Muscle of arm (tissue), 14 donors: ENCODE results near the gene KBTBD12. TPM values are rescaled to one million over a fixed set of nuclear protein-coding genes. Genes with fewer than 3 reads are reported as not detected.
"Not testable (repeated sequence)": the region's sequence is repeated elsewhere in the genome, so short reads cannot be mapped to it uniquely, and the experiment has no call there.

Source experiments
- DNase-seq: peaks from one replicate; pipeline ENCODE4 v3.0.0-alpha.2; 2013
- long read RNA-seq, 11 donors: transcript quantifications; one replicate each; lab custom pipeline, GENCODE V29; 2026
- polyA plus RNA-seq, 12 donors: library from polyadenylated mRNA; unstranded; fragments of 120-200 nt; gene quantifications; one replicate each; pipeline ENCODE4 v1.2.1, GENCODE V29; 2013; ENCODE audit not compliant: insufficient read length in 12 of 12

KBTBD12 gene, protein sequence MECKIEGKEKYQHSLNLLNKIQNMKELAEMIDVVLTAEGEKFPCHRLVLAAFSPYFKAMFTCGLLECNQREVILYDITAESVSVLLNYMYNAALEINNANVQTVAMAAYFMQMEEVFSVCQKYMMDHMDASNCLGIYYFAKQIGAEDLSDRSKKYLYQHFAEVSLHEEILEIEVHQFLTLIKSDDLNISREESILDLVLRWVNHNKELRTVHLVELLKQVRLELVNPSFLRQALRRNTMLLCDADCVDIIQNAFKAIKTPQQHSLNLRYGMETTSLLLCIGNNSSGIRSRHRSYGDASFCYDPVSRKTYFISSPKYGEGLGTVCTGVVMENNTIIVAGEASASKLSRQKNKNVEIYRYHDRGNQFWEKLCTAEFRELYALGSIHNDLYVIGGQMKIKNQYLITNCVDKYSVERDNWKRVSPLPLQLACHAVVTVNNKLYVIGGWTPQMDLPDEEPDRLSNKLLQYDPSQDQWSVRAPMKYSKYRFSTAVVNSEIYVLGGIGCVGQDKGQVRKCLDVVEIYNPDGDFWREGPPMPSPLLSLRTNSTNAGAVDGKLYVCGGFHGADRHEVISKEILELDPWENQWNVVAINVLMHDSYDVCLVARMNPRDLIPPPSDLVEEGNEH
- polyA plus RNA-seq, result 10 to 100 TPM in 9 of 12 donors, 1 to 10 TPM in 2, not detected in 1; 5.8 to 35.5 (median 17.7) TPM
- long read RNA-seq, donor 1, result 0 reads
- long read RNA-seq, donor 2, full-length matches to known transcripts, result 4 of 4 reads
- long read RNA-seq, donor 2, partial matches to known transcripts, result 0 of 4 reads
- long read RNA-seq, donor 2, other reads (novel, unspliced or antisense), result 0 of 4 reads
- long read RNA-seq, donor 3, result 0 reads
- long read RNA-seq, donor 4, full-length matches to known transcripts, result 1 of 1 reads
- long read RNA-seq, donor 4, partial matches to known transcripts, result 0 of 1 reads
- long read RNA-seq, donor 4, other reads (novel, unspliced or antisense), result 0 of 1 reads
- long read RNA-seq, donor 5, full-length matches to known transcripts, result 4 of 4 reads
- long read RNA-seq, donor 5, partial matches to known transcripts, result 0 of 4 reads
- long read RNA-seq, donor 5, other reads (novel, unspliced or antisense), result 0 of 4 reads
- long read RNA-seq, donor 6, full-length matches to known transcripts, result 2 of 14 reads
- long read RNA-seq, donor 6, partial matches to known transcripts, result 12 of 14 reads
- long read RNA-seq, donor 6, other reads (novel, unspliced or antisense), result 0 of 14 reads
- long read RNA-seq, donor 7, full-length matches to known transcripts, result 1 of 1 reads
- long read RNA-seq, donor 7, partial matches to known transcripts, result 0 of 1 reads
- long read RNA-seq, donor 7, other reads (novel, unspliced or antisense), result 0 of 1 reads
- long read RNA-seq, donor 8, full-length matches to known transcripts, result 7 of 7 reads
- long read RNA-seq, donor 8, partial matches to known transcripts, result 0 of 7 reads
- long read RNA-seq, donor 8, other reads (novel, unspliced or antisense), result 0 of 7 reads
- long read RNA-seq, donor 9, full-length matches to known transcripts, result 1 of 1 reads
- long read RNA-seq, donor 9, partial matches to known transcripts, result 0 of 1 reads
- long read RNA-seq, donor 9, other reads (novel, unspliced or antisense), result 0 of 1 reads
- long read RNA-seq, donor 10, full-length matches to known transcripts, result 4 of 4 reads
- long read RNA-seq, donor 10, partial matches to known transcripts, result 0 of 4 reads
- long read RNA-seq, donor 10, other reads (novel, unspliced or antisense), result 0 of 4 reads
- long read RNA-seq, donor 11, full-length matches to known transcripts, result 2 of 2 reads
- long read RNA-seq, donor 11, partial matches to known transcripts, result 0 of 2 reads
- long read RNA-seq, donor 11, other reads (novel, unspliced or antisense), result 0 of 2 reads

DNA sequence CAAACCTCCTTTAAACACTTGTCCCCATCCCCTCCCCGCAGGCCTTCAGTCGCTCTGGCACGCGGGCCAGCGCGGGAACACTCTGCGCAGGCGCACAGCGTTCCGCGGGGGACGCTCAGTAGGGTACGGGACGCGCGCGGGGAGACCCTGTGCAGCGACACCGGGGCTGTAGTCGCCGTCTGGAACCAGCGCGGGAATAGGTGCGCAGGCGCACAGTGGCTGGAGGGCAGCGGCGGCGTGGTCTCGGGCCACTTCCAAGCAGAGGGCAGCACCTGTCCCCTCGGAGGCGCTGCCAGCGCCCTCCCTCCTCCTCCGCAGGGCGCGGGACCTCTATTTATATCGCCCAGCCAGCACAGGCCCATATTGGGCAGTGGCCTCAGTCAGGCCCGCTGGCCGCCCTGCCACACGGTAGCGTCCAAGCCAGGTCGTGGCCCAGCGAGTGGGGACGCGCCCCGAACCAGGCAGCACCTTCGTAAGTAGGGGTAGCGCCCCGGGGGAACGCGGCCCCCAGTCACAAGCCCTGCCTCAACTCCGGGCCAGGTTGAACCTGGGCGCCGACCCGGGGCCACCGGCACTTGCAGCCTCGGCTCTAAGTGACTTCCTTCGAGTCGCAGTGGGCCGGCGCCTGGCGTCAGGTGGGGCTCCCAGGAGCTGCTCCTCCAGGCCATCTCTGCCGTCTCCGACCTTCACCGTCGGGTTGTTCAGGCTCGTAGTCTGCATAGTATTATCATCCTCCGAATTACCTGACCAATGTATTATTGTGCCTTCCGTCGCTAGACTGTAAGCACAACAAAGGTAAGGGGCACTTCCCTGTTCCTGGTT, at the start of gene KBTBD12:
Gene KBTBD12, plus strand, starts transcription at position 118 of the 822 bp plus-strand sequence. CDS start 7,830 bp downstream, outside the sequence.
- DNase-seq, result peak; percentile 56

DNA sequence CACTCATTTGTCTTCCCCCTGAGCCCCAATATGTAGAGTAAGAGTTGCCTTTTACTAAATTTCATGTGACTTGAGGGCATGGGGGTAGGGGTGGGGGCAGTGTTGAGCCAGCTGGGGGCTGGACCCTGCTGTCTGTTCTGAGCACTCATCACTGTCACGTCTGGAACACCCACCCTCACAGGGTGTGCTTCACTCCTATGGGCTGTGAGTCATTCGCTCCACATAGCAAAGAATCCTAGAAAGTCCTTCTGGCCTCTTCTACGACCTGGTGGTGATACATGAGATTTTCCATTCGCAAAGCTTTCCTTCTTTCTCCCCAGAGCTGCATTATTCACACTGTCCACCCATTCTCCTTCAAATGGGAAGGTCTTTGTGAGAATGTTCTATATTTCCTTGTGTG, 49.1 kb upstream of the KBTBD12 start:
- no peak for DNase-seq

DNA sequence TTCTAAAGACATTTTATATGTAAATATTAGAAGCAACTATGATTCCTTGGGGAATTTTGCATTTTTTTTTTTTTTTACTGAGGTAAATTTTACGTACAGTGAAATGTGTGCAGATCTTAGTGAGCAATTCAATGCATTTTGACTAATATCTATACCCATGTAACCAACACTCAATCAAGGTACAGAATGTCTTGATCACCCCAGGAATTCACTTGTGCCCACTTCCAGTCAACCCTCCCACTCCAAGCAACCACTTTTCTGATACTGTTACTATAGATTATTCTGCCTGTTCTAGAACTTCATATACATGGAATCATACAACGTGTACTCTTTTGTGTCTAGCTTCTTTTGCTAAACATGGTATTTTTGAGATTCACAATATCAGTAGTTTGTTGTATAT, 47.6 kb upstream of the KBTBD12 start:
- no peak for DNase-seq

DNA sequence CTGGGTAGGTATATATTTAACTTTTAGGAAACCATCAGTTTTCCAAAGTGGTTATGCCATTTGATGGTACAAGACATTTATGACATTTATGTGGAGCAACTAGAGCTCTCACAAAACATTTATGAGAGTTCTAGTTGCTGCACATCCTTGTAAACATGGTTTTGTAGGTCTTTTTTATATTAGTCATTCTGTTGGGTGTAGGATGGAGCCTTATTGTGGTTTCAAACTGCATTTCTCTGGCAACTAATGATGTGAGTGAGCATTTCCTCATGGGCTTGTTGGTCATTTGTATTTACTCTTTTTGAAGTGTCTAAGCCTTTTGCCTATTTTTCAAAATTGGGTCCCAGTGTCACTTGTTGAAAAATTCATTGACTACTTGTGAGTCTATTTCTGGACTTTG, 47.0 kb upstream of the KBTBD12 start:
- DNase-seq, result no peak

DNA sequence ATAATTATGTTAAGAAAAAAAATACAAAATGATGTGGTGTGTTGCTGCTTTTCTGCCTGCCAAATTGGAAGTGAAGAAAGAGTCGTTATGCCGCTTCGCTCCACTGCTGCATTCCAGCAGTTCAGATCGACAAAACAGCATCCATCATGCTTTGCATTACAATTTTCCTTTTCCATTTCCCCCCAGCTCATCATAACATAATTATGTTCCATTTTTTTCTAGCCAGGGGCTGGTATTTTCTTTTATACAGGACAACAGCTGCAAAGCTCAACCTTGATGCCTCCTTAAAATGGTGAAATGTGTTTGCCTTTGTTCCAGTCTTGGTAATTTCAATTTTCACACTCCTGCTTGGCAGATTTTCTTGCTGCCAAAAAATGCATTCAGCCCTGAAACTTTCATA, 44.9 kb upstream of the KBTBD12 start:
- DNase-seq, result no peak

DNA sequence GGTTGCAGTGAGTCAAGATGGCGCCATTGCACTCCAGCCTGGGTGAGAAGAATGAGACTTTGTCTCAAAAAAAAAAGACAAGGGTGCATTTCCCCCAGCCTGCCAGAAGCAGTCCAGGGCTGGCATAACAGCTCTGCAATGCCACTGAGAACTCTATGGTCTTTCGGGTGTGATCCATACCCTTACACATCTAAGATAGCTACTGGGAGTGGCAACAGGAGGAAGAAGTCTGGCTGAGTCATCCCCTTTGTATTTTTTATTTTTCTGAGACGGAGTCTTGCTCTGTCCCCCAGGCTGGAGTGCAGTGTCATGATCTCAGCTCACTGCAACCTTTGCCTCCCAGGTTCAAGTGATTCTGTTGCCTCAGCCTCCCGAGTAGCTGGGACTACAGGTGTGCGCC, 40.9 kb upstream of the KBTBD12 start:
- not testable (repeated sequence) for DNase-seq

DNA sequence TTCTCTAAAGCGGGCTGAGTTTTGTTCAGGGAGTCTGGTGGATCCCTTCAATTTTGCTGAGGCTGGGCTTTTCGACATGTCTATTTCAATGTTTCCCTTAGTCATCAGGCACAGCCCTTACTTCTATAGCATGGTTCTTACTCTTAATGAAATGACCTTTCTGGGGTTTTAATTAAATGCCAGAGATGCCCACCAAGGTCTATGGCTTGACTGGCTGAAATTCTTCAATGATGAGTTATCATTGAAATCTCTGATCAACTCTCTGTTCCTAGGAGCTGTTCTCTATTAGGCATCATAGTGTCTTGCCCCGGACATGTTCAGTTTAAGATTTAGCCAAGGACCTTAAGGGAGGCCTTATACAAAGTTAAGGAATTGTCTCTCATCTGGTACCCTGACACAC, 33.4 kb upstream of the KBTBD12 start:
- no peak for DNase-seq

DNA sequence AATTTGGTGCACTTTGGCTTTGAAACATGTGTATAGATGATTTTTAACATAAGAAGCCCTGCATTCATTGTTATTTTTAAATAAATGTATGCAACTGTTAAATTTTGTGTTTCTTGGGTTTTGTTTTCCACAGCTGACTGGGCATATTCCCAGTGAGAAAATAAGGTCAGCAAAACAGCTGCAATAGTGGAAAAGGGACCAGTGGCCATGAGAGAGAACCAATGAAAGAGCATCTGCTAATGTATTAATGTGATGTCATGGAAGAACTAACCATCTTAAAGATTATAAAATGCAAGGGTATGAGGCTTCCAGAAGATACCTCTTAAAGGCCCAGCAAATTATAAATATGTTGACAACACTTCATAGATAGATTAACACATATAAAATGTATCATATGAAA, 31.0 kb upstream of the KBTBD12 start:
- DNase-seq, result peak; percentile 72

DNA sequence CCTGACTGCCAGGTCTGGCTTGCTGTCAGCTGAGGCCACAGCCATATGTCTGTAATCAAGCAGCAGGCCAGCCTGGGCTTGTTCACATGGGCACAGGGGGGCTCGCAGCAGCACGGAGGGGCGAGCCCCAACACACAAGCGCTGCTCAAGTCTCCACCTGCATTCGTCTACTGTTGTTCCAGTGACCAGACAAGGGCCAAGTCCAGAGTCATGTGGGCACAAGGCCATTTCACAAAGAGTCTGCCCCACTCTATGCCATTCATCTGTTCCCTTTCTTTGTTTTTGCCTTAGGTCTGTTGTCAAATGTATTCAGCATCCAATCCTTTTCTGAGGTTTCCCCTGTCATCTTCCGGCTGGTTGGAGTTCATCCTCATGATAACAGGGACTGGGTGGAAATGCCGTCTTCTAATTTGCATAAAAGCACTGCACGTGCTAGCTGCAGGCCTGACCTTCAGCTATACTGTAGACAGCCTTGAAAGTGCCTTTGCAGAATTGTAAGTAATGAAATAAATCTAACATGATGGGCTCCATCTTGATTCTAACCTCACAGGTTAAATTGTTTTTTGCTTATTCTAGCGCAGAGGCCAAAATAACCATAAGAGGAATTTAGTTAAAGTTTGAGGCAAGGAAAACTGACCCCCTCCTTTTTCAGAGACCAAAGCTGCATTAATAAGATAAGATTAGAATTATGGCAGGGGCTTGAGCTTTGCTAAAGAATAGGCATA, 28.6 kb upstream of the KBTBD12 start:
- DNase-seq, result no peak

DNA sequence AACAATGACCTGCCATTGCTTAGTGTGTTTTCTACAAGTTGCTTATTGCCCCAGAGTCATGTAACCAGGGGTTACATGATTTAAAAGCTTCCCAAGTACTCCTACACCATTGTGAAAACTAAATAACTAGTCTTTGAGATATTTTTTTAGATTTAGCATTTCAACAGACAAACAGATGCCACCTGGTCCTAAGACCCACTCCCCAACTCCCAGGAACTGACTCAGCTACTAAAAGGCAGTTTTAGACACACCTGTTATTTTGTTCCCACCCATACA, 28.1 kb upstream of the KBTBD12 start:
- no peak for DNase-seq

DNA sequence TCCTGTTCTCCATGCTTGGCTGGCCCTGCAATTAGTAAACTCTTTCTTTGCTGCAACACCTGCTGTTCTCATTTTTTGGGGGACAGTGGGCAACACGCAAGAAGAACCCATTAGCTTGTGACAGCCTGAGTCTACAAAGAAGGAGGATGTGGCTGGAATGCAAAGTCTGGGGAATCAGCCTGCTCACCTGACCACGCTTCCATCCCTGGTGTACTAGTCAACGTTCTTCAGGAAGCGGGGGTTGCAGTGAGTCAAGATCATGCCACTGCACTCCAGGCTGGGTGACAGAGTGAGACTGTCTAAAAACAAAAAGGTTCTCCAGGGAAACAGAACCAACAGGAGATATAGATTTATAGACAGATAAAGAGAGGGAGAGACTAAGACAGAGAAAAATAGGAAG, 27.7 kb upstream of the KBTBD12 start:
- no peak for DNase-seq

DNA sequence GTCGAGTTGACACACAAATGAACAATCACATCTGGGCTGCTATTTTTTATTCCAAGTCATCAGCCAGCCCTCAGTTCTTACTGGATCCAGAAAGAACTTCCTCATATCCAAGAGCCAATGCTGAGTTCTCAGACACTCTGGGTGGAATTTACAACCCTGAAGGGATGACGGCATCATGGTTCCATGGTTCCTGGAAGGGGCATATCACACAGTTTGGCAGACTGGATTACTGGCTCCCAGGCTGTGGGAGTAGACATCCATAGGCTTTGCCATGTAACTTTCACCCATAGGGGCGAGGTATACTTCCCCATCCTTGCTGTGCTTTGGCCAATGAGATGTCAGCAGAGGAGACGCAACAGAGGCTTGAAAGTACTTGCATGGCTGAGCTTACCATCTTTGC, 26.9 kb upstream of the KBTBD12 start:
- no peak for DNase-seq

DNA sequence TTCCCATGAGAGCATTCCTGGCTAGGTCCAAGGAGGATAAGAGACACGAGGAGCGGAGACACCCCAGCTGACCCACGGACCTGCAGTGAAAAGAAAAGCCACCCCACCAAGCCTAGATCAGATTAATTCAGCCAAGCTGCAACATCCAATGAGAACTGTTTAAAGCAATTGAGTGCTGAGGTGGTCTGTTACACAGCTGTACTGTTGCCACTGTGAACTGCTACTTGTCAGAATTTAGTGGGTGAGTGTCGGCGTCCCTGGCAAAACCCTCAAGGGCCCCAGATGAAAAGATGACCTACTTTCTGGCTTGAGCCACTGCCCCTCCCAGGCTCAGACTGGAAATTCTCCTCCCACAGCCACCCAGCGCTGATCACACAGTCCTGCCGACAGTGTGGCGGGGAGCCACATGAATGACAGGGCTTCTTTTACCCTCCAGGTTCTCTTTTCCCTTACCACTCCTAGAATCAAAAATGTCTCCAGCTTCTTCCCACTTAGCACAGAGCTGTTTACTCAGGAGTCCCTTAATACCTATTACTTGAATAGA, 26.4 kb upstream of the KBTBD12 start:
- DNase-seq, result no peak

DNA sequence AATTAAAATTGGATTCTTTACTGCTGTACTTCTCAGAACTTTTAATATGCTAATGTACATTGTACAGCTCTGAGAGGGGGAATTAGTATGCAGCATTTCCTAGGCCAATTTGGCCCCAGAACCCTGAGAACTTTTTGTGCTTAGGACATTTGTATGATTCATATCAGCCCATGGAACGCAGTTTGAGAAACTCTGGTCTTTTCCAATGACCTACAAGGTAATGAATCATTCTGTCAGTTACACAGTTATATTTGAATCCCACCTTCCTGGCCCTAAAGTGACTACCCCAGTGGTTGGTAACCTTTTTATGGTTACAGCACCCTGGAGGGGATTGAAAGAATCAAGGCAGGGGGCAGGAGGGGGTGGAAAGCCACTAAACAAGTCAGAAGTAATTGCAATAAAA, 25.6 kb upstream of the KBTBD12 start:
- DNase-seq, result no peak

DNA sequence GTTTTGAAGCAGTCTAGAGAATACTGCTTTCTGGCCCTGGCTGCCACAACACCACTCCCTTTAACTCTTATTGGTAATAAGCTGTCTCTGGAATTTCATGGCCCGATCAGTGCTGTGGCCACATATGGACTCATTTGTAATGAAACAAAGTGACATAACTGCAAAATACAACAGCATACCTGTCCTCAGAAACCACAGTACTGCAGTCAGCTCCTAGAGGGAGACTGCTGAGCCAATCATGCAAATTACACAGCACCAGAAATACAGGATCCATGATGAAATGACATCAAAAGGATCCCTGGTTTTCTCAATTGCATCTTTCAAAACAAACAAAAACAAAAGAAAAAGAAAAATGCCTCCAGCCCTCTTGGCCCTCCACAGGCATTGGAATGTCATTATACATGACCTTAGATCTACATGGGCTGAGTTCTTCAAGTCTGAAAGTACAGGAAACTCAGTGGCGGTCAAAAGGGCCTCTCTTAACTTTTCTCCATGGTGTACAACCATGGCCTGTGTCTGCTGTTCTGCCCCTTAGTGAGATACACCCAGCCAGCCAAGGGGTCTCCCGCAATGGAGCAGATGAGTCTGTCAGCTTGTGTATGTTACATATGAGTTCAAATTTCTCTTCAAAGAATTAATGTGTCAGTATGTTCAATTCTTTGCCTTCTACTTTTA, 24.9 kb upstream of the KBTBD12 start:
- no peak for DNase-seq

DNA sequence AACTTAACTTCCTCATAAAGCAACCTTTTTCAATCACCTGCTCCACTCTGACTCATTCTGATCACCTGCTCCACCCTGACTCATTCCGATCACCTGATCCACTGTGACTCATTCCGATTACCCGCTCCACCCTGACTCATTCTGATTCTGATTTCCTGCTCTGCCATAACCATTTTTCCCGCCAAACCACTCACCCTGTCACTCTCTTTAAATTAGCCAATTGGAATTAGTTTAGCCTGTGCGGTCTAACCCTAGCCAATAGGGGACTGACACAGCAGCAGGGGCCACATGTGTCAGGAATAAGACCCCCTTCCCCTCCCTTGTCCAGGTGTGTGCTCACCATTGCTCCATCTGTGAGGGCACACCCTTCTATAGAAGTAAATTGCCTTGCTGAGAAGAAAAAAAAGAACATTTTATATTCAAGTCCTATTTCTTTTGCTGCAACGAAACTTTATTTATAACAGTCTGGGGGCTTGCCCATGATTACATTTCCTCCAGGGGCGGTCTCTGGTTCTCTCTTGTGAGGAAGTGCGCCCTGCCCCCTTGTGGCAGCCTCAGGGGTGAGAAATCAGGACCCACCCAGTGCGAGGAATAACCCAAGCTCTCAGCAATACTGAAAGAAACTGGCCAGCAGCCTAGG, 24.3 kb upstream of the KBTBD12 start:
- DNase-seq, result not testable (repeated sequence)

DNA sequence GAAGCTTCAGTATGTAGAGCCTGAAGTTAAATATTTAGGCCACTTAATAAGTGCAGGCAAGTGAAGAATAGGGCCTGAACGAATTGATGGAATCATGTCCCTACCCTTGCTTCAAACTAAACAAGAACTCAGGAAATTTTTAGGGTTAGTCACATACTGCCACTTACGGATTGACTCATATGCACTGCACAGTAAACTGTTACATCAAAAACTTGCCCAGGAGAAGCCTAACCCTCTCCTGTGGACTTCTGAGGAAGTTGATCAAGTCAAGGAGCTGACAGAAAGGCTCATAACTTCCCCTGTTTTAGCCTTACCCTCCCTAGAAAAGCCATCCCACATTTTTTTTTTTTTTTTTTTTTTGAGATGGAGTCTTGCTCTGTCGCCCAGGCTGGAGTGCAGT, 20.6 kb upstream of the KBTBD12 start:
- no peak for DNase-seq

DNA sequence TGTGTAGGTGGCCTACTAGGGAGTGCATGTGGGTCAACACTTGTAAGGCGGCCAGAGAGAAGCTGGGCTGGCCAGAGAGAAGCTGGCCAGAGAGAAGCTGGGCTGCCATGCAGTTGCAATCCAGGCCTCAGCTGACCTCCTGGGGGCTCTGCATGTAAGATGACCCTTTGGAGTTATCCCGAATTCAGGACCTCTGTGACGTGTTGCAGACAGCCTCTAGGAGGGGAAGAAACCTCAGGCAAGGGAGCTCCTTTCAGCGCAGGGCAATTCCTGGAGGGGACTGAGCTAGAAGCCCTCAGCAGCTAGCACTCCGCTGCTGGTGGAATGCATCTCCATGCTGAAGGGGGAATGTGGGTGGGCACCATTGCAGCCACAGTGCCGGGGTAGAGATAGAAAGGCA, 15.8 kb upstream of the KBTBD12 start:
- DNase-seq, result no peak
